ENCODE data around the gene CSNK2A1.

DNA sequence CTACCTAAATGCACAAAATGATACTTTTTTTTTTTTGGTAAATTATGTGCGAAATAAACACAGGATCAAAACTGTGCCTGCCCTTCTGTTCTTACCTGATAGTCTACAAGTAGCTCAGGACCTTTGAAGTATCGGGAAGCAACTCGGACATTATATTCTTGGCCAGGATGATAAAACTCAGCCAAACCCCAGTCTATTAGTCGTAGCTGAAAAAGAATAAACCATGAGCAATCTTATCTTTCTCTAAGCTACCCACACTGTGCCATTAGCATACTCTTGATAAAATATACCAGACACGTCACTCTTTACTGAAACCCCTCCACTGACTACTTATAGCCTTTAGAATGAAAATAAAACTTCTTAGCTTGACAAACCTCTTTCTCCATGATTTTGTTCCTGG lies 51.4 kb downstream of the CSNK2A1 start:
- TF ChIP-seq, protein P1, sequence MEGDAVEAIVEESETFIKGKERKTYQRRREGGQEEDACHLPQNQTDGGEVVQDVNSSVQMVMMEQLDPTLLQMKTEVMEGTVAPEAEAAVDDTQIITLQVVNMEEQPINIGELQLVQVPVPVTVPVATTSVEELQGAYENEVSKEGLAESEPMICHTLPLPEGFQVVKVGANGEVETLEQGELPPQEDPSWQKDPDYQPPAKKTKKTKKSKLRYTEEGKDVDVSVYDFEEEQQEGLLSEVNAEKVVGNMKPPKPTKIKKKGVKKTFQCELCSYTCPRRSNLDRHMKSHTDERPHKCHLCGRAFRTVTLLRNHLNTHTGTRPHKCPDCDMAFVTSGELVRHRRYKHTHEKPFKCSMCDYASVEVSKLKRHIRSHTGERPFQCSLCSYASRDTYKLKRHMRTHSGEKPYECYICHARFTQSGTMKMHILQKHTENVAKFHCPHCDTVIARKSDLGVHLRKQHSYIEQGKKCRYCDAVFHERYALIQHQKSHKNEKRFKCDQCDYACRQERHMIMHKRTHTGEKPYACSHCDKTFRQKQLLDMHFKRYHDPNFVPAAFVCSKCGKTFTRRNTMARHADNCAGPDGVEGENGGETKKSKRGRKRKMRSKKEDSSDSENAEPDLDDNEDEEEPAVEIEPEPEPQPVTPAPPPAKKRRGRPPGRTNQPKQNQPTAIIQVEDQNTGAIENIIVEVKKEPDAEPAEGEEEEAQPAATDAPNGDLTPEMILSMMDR (conservative IDR thresholded peaks at IDR 0.05 in 1 of 2, IDR thresholded peaks at IDR 0.05 in 1 of 2; ENCODE audit: extremely low read depth in 1 of 2, insufficient read depth in 1 of 2, low read depth in 1 of 2, low read length in 2 of 2) = no peak
- no peak for TF ChIP-seq EZH2 (IDR thresholded peaks at IDR 0.05; ENCODE audit: borderline replicate concordance, low read length)

All from mammary epithelial cell (primary cell).